HG03342 (cell line): ENCODE data around the gene NBDY.
A peak's percentile ranks its signal among the peaks of the same experiment; 100 is the strongest.
"Not testable (repeated sequence)": the region's sequence is repeated elsewhere in the genome, so short reads cannot be mapped to it uniquely, and the experiment has no call there.

ENCODE experiments used
- ATAC-seq: cut with Tn5 transposase; IDR thresholded peaks from one replicate; pipeline ENCODE4 v1.9.1; 2021; ENCODE audit warnings: mild to moderate bottlenecking, moderate library complexity; ENCODE audit not compliant: unreplicated experiment

NBDY gene

DNA sequence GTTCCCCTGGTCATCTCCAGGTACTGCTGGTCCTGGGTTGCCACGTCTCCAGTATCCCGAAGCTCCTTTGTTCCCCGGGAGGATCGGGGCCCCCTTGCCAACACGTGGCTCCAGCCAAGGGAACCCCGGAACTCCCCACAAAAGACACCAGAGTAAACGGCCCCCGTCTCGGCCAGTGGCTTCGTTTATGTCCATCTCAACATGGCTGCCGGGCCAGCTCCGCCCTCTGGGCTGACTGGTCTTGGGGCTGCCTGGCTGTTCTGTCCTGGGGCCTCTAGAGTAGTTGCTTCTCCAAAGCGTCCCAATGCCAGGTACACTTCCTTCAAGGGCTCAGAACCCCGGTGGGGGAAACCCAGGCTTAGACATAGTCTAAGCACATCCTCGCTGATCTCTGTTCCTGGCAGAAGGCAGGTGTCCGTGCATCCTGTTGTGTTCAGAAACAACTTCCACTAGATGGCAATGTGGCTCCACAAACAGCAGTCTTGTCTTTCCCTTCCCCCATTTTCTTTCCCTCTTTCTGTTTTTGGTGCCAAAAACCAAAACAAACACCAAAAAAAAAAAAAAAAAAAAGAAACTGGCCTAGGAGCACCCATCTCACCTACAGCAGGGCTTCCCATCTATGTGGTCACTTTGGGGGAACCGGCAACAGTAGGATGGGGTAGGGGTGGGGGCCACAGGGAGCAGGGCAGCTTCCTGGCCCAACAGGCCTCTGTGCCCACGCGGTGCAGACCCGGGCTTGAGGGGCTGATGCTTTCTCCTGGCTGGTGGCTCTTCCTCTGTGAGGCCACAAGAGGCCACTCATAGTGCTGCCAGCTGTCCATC, 35.3 kb downstream of the NBDY start:
- ATAC-seq = peak; percentile 40

DNA sequence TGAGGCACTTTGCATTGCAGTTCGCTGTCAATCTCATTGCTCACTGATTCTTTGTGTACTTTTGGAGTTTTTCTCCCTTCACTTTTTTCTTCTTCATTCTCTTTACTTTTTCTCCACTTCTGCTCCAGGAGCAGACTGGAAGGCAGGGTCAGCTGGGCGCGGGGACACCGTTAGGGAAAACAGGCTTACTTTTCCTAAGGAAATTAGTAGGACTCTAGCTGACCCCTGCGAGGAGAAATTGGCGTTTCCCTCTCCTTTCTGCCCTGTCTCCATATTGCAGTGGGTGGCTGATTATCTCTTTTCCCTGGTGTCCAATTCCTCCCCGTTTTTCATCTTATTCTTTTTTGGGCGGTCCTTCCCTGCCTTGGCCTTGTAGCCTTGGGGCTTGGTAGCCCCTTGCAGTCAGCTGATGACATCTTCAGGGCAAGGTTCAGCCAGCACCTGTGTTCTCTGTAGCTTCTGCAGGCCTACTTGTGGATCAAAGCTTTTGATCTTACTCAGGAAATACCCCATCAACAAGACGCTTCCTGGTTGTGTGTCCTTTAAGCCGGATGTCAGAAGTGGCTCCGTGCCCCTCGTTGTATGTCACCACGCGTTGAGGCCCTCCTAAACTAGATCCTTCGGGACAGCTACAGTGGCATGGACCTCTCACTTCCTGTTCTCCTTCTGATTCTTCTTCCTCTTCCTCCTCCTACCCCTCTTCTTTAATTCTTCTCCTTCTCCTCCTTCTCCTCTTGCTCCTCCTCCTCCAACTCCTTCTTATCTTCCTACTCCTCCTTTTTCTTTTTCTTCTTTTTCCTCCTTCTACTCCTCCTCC, 36.1 kb downstream of the NBDY start:
- ATAC-seq = no peak

DNA sequence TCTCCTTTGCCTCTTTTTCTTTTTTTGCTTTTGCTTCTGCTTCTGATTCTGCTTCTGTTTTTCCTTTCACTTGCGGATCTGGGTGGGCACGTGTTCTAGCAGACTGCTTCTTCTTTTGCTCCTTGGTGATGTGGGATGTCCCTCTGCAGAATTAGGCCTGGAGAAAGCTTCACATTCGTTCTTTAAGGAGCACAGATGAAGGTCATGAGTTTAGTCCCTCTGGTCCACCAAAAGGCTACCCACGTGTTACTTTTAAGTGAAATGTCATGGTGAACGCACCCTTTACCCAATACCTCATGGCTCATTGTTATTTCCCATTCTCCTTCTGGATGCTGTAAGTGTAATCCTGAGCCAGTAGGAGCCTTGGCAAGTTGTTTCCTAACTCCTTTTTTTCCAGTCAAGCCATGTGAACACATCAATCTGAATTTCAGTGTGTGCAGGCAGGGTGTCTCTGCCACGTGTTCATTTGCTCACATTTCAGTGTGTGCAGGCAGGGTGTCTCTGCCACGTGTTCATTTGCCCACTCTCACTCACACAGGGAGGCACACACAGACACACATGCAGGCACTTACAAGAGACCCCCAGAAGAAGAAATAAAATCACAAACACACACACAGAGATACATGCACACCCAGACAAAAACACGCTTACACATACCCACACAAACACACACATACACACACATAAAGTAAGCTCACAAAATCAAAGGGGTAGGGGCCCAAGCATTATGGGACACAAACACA, 36.9 kb downstream of the NBDY start:
- no peak for ATAC-seq

DNA sequence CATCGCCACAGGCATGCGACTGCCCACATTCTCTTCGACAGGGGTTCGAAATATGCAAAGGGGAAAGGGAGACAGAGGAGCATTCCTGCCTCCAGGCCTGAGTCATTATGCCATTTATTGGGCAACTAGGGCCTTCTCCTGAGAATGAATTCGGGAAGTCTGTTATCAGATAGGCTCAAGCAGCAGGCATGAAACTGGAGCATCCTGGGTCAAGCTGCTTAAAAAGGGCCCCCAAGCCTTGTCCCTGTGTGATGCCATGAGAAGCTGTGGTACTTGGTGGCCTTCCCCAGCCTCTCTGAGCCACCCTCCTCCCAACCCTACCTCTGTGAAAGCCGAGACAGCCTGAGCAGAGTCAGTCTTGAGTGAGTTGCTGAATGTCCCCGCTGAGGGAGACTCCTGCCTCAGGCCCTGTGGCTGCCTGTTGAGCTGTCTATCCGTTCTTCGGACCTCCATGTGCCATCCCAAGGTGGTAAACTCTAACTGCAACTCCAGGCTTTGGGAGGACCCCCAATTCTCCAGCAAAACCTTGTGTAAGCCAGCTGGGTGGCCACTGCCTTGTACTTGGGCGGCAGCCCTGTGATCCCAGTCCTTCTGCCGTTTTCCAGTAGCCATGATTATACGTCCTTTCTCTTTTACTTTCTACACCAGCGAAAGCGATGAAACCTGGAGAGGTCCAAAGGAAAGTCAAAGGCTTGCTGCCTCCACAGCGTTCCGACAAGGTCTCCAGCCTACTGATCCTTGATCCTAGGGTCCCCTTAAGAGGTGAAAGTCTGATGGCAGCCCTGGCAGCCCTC, 37.7 kb downstream of the NBDY start:
- ATAC-seq = no peak

DNA sequence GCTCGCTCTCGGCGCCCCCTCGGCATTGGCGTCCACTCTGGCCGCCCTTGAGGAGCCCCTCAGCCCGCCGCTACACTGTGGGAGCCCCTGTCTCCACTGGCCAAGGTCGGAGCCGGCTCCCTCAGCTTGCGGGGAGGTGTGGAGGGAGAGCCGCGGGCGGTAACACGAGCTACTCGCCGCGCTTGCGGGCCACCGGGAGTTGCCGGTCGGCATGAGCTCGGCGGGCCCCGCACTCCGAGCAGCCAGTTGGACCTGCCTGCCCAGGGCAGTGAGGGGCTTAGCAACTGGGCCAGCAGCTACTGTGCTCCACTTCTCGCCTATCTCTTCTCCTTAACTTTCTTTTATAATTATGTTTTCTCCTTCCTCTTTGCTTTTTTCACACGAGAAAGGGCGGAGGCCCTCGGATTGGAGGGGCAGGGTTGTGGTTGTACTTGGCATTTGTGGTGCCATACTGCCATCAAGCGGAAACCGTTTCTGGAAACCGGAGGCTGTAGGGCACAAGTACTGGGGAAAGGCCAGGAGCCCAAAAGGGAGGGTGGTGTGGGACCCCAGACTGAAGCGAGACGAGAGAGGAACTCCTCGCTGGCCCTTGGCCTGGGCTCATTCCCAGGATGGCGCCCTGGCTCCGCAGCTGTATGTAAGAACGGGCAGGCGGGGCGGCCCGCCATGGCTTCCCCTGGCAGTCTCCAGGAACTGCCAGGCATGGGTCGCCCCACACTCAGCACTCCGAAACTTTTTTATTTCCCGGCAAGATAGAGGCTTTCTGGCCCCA, 38.5 kb downstream of the NBDY start:
- peak; percentile 32 for ATAC-seq

DNA sequence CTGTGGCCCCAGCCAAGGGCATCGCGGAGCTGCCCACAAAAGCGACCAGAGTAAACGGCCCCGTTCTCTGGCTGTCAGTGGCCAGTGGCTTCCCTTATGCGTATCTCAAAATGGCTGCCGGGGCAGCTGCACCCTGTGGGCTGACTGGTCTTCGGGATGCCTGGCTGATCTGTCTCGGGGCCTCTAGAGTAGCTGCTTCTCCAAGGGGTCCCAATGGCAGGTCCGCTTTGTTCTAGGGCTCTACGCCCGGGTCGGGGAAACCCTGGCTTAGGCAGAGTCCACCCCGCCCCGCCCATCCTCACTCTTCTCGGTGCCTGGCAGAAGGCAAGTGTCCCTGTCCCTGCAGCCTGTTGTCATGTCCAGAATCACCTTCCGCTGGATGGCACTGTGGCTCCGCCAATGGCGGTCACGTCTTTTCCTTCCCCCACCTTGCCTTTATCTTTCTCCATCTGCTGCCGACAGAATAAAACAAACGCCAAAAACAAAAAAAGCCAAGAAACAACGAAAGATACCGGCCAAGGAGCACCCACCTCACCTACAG, 39.1 kb downstream of the NBDY start:
- peak; percentile 24 for ATAC-seq

DNA sequence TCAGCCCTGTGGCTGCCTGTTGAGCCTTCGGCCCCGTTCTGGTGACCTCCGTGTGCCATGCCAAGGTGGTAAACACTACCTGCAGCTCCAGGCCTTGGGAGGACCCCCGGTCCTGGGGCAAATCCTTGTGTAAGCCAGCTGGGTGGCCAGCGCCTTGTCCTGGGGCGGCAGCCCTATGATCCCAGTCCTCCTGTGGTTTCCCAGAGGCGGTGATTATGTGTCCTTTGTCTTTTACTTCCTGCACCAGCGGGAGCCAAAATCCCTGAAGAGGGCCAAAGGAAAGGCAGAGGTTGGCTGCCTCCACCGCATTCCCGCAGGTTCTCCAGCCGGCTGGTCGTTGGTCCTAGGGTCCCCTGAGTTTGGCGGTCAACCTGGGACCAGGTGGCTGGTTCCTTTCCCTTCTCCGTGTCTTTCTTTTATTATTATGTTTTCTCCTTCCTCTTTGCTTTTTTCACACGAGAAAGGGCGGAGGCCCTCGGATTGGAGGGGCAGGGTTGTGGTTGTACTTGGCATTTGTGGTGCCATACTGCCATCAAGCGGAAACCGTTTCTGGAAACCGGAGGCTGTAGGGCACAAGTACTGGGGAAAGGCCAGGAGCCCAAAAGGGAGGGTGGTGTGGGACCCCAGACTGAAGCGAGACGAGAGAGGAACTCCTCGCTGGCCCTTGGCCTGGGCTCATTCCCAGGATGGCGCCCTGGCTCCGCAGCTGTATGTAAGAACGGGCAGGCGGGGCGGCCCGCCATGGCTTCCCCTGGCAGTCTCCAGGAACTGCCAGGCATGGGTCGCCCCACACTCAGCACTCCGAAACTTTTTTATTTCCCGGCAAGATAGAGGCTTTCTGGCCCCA, 43.9 kb downstream of the NBDY start:
- ATAC-seq = peak; percentile 47

DNA sequence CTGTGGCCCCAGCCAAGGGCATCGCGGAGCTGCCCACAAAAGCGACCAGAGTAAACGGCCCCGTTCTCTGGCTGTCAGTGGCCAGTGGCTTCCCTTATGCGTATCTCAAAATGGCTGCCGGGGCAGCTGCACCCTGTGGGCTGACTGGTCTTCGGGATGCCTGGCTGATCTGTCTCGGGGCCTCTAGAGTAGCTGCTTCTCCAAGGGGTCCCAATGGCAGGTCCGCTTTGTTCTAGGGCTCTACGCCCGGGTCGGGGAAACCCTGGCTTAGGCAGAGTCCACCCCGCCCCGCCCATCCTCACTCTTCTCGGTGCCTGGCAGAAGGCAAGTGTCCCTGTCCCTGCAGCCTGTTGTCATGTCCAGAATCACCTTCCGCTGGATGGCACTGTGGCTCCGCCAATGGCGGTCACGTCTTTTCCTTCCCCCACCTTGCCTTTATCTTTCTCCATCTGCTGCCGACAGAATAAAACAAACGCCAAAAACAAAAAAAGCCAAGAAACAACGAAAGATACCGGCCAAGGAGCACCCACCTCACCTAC, 44.5 kb downstream of the NBDY start:
- peak; percentile 39 for ATAC-seq

DNA sequence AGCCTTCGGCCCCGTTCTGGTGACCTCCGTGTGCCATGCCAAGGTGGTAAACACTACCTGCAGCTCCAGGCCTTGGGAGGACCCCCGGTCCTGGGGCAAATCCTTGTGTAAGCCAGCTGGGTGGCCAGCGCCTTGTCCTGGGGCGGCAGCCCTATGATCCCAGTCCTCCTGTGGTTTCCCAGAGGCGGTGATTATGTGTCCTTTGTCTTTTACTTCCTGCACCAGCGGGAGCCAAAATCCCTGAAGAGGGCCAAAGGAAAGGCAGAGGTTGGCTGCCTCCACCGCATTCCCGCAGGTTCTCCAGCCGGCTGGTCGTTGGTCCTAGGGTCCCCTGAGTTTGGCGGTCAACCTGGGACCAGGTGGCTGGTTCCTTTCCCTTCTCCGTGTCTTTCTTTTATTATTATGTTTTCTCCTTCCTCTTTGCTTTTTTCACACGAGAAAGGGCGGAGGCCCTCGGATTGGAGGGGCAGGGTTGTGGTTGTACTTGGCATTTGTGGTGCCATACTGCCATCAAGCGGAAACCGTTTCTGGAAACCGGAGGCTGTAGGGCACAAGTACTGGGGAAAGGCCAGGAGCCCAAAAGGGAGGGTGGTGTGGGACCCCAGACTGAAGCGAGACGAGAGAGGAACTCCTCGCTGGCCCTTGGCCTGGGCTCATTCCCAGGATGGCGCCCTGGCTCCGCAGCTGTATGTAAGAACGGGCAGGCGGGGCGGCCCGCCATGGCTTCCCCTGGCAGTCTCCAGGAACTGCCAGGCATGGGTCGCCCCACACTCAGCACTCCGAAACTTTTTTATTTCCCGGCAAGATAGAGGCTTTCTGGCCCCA, 49.3 kb downstream of the NBDY start:
- ATAC-seq = peak; percentile 47

DNA sequence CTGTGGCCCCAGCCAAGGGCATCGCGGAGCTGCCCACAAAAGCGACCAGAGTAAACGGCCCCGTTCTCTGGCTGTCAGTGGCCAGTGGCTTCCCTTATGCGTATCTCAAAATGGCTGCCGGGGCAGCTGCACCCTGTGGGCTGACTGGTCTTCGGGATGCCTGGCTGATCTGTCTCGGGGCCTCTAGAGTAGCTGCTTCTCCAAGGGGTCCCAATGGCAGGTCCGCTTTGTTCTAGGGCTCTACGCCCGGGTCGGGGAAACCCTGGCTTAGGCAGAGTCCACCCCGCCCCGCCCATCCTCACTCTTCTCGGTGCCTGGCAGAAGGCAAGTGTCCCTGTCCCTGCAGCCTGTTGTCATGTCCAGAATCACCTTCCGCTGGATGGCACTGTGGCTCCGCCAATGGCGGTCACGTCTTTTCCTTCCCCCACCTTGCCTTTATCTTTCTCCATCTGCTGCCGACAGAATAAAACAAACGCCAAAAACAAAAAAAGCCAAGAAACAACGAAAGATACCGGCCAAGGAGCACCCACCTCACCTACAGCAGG, 50.0 kb downstream of the NBDY start:
- ATAC-seq = peak; percentile 46

DNA sequence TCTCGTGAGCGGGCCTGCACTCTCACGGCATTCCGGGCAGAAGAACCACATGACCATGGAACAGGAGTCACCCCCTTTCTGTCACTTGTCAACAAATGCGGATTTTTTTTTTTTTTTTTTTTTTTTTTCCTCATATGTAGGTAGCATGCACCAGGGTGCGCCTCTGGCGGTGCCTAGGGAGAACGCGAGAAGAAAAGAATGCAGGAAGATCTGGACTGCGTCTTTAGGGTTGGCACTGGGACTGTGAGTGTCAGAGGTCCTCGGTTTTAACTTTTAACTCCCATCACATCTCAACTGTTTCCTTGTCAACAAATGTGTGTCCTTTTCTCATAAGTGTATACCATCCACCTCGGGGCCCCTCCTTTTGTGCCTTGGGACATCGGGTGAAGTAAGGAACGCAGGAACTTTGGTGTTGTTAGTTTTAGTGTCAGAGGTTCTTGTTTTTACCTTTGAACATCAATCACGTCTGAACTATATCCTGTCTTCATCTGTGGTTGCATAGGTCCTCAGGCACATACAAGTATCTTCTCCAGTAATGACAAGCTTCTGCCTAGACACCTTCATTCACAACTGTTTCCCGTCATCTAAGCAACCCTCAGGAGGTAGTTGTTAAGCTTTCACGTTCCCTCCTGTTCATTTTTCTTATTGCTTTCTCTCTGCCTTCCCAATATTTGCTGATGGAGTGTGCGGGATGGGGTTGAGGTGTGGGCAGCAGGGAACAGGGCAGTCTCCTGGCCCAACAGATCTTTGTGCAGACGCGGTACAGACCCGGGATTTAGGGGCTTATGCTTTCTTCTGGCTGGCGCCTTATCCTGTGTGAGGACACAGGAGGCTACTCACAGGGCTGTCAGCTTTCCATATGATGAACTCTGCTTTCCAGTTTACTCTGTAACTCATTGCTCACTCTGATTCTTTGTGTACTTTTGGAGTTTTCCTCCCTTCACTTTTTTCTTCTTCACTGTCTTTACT, 51.9 kb downstream of the NBDY start:
- not testable (repeated sequence) for ATAC-seq

DNA sequence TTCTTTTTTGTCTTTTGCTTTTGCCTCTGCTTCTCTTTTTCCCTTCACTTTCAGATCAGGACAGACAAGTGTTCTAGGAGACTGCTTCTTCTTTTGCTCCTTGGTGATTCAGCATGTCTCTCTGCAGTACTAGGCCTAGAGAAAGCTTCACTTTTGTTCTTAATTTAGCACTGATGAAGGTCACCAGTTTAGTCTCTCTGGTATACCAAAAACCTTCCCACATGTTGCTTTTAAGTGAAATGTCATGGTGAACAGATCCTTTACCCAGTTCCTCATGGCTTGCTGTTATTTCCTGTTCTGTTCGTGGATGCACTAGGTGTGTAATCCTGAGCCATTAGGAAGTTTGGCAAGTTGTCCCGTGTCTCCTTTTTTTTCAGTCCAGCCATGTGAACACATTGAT, 53.3 kb downstream of the NBDY start:
- no peak for ATAC-seq

DNA sequence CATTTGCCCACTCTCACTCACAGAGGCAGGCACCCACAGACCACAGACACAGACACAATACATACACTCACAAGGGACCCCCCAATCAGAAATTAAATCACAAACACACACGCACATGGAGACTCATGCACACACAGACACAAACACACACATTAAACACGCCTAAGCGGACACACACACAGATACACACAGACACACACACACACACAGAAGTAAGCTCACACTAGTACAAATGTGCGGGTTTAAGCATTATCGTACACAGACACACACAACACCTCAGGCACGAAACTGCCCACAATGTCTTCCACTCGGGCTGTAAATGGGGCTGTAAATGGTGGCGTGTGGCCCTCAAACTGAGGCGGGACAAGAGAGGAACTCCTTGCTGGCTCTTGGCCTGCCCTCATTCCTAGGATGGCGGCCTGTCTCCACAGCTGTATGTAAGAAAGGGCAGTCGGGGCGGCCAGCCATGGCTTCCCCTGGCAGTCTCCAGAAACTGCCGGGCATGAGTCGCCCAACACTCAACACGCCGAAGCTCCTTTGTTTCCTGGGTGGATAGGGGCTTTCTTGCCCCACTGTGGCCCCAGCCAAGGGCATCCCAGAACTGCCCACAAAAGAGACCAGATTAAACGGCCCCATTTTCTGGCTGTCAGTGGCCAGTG, 53.9 kb downstream of the NBDY start:
- ATAC-seq = no peak

DNA sequence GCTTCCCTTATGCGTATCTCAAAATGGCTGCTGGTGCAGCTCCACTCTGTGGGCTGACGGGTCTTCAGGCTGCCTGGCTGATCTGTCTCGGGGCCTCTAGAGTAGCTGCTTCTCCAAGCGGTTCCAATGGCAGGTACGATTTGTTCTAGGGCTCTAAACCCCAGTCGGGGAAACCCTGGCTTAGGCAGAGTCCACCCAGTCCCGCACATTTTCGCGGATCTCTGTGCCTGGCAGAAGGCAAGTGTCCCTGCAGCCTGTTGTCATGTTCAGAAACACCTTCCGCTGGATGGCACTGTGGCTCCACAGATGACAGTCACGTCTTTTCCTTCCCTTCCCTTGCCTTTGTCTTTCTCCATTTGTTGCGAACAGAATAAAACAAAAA, 54.4 kb downstream of the NBDY start:
- no peak for ATAC-seq

DNA sequence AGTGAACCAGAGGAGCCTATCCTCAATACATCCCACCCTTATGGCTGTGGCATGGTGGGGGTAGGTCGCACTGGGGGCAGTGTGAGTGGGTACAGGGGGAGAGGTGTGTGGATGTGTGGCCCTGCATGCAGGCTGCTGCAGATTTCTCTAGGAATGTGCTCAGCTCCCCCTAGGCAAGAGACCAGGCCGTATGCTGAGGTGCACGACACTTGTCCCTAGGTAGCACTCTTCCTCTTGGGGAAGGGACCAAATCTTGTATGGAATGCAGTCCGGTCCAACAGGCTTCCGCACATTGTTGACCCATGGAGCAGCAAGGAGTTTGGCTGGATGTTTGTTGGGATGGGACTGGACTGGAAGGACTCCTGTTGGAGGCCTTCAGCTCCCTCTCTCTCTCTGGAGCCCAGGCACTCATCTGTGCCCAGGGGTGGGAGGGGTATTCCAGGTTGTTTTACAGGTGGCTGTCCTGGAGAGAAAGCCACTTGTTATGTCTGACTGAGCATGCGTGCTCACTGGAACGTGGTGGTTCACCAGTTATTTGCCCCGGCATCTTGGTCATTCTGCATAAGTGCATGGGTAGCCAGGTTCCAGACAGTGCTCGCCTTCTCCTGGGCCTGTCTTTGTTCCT, 55.1 kb downstream of the NBDY start:
- no peak for ATAC-seq
